Fibroblast of pulmonary artery (primary cell): ENCODE measurements around the gene RPS2.
A peak's percentile ranks its signal among the peaks of the same experiment; 100 is the strongest.
"Not testable (repeated sequence)": the region's sequence is repeated elsewhere in the genome, so short reads cannot be mapped to it uniquely, and the experiment has no call there.

ENCODE experiments used
- DNase-seq: peaks from one replicate; pipeline ENCODE4 v3.0.0-alpha.2; 2010; ENCODE audit warnings: low read depth
- H3K4me3 ChIP-seq: replicated peaks from 2 replicates; pipeline ENCODE4 v1.5.1; 2011; ENCODE audit warnings: low read depth, mild to moderate bottlenecking, control low read depth, low read length, moderate library complexity
- CTCF ChIP-seq: IDR thresholded peaks from 2 replicates; pipeline ENCODE4 v1.5.1; 2011; ENCODE audit warnings: mild to moderate bottlenecking, control low read depth, low read length, inconsistent platforms; ENCODE audit errors: missing control alignments

RPS2 gene

GRCh38 chr16:1960665-1961630, 3.7 kb downstream of the RPS2 start:
- peak overlapping the region; percentile 89 for H3K4me3 ChIP-seq
- DNase-seq: peak; percentile 32
- no peak for TF ChIP-seq CTCF

GRCh38 chr16:1959269-1960039, 5.2 kb downstream of the RPS2 start, which contains the start of gene NDUFB10:
NDUFB10 (plus strand) TSS chr16:1959538; CDS start chr16:1959625, 87 bp downstream.
- H3K4me3 ChIP-seq: peak within 1 kb of the TSS; percentile 89
- peak; percentile 30 for TF ChIP-seq CTCF
- peak; percentile 92 for DNase-seq

- no peak overlapping the region for H3K4me3 ChIP-seq
These were observed 5.8 kb downstream of the RPS2 start for GRCh38 chr16:1958715-1959268.

GRCh38 chr16:1958143-1958491, 6.5 kb downstream of the RPS2 start:
- H3K4me3 ChIP-seq, DNase-seq: not testable (repeated sequence)

More at GRCh38 chr16:1958715-1959268, 5.8 kb downstream of the RPS2 start:
- DNase-seq: no peak
- no peak for TF ChIP-seq CTCF

- not testable (repeated sequence) for H3K4me3 ChIP-seq, DNase-seq
These were observed 7.0 kb downstream of the RPS2 start for GRCh38 chr16:1957434-1958142.

GRCh38 chr16:1953734-1954133, 10.9 kb downstream of the RPS2 start:
- DNase-seq: no peak
- H3K4me3 ChIP-seq: no peak overlapping the region
- TF ChIP-seq CTCF: no peak

- TF ChIP-seq CTCF: no peak
- no peak overlapping the region for H3K4me3 ChIP-seq
- DNase-seq: no peak
These were observed 14.1 kb downstream of the RPS2 start for GRCh38 chr16:1950559-1950958.
